Activated T-cell treated with anti-CD3 and anti-CD28 coated beads, Interleukin-2, amount 50 U/mL, for 24 hours (primary cell): Measurements from ENCODE around the gene DNAH1.
A peak's percentile ranks its signal among the peaks of the same experiment; 100 is the strongest.

Experiments used
- DNase-seq: peaks from one replicate; pipeline ENCODE4 v3.0.0-alpha.2; 2020
- H3K27ac Mint-ChIP-seq: 2 replicates; pipeline ENCODE4 v1.8.0; 2020; ENCODE audit warnings: mild to moderate bottlenecking, mixed read lengths
- H3K27me3 Mint-ChIP-seq: 2 replicates; pipeline ENCODE4 v1.8.0; 2020; ENCODE audit warnings: mixed read lengths
- H3K36me3 Mint-ChIP-seq: 2 replicates; pipeline ENCODE4 v1.8.0; 2020; ENCODE audit warnings: low read depth, mixed read lengths
- H3K4me1 Mint-ChIP-seq: 2 replicates; pipeline ENCODE4 v1.8.0; 2020; ENCODE audit warnings: low read depth, mixed read lengths
- H3K4me3 Mint-ChIP-seq: 2 replicates; pipeline ENCODE4 v1.8.0; 2020; ENCODE audit warnings: mild to moderate bottlenecking, moderate library complexity, mixed read lengths
- H3K9me3 Mint-ChIP-seq: 2 replicates; pipeline ENCODE4 v1.8.0; 2020; ENCODE audit warnings: mixed read lengths

DNAH1 gene

DNA sequence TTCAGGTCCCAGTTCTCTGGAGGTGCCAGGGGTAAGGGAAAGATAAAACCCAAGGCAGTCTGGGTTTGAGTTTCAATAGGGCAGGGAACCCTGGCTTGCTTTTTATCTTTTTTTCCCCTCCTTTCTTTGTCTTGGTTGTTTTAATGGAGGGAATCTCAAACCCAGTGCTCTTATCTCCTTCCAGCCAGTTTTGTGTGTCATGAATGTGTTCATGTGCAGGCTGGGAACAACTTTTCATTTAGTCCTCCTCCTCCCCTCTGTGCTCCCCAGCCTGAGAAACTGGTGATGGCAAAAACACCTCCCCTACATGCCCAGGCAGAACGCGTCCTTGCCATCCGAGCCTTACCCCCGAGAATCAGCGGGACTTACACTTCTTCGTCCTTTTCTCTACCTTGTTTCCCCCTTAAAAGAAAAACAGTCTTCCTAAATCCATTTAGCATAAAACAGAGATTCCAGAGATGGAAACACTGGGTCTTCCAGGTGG, 117.9 kb downstream of the DNAH1 start:
- H3K4me3 Mint-ChIP-seq, result no peak overlapping the region
- H3K36me3 Mint-ChIP-seq, result no peaks in the 10 kb centered on the region
- H3K27ac Mint-ChIP-seq, result no peak overlapping the region
- no peak for DNase-seq
- H3K27me3 Mint-ChIP-seq, result no peaks in the 10 kb centered on the region
- H3K4me1 Mint-ChIP-seq, result no peaks in the 10 kb centered on the region
- no peaks in the 10 kb centered on the region for H3K9me3 Mint-ChIP-seq

DNA sequence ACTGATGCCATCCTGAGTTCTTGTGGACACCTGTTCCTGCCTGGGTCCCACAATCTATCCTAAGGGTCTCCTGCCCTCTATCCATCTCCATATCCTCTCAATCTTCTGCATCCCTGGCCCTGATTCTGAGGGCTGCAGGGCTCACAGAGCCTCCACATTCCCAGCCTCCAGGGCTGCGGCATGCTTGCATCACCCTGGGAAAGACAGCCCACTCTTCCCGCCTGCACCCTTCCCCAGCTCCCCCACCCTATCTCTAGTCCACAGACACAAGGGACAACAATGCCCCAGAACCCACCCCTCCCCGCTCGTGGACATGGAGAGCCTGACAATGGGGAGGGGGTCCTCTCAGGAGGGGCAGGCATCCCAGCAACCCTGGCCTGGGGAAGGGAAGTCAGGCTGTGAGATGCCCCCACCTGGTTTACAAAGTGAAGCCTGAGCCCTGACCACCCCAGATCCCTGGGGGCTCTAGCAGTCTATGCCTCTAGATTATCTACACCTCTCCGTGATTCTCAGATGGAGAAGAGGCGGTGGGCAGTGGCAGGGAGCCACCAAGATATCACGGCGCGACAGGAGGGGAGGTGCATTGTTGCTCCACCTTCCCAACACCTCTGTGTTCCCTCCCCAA, 118.5 kb downstream of the DNAH1 start:
- Mint-ChIP-seq H3K9me3 (no peaks in the 10 kb centered on the region), H3K27ac (no peak overlapping the region), H3K4me3 (no peak overlapping the region), H3K36me3 (no peaks in the 10 kb centered on the region), H3K4me1 (no peaks in the 10 kb centered on the region), H3K27me3 (no peaks in the 10 kb centered on the region)
- DNase-seq, result peak; percentile 13

DNA sequence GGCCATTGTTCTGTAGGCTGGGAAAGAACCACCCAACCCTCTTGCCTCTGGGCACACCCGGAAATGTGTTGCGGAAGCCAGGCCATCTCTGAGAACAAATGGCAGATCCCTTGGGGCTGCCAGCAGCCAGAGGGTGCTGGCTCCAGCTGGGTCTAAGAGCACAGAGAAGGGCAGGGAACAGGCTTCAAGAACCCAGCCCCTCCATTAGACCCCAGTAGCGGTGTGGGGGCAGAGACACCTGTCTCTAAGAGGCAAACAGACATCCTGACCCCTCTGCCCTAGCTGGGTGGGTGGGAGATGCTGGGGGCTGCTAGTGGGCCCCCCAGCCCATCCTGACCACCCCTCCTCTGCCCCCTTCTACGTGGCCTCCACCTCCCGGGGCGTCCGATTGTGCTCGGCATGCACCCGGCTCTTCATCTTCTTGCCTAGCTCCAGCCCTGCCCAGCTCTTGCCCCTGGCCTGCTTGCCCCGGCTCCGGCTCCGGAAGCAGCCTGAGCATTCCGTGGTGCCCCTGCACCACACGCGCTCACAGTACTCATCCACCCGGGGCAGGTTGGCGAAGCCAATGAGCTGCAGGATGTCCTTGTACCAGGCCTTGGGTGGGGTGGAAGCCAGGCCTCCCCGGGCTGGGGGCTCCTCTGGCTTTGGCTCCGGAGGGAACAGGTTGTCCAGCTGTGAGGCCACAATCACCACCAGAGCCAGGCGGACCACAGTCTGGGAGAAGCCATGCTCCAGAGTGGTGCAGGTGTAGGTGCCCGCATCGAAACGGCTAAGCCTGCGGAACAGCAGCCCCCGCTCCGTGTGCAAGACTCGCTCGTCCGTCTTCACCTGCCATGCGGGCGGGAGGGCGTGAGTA, 119.4 kb downstream of the DNAH1 start:
- Mint-ChIP-seq H3K4me3 (no peak overlapping the region), H3K27ac (no peak overlapping the region), H3K4me1 (no peaks in the 10 kb centered on the region), H3K36me3 (no peaks in the 10 kb centered on the region), H3K27me3 (no peaks in the 10 kb centered on the region), H3K9me3 (no peaks in the 10 kb centered on the region)
- DNase-seq, result no peak

DNA sequence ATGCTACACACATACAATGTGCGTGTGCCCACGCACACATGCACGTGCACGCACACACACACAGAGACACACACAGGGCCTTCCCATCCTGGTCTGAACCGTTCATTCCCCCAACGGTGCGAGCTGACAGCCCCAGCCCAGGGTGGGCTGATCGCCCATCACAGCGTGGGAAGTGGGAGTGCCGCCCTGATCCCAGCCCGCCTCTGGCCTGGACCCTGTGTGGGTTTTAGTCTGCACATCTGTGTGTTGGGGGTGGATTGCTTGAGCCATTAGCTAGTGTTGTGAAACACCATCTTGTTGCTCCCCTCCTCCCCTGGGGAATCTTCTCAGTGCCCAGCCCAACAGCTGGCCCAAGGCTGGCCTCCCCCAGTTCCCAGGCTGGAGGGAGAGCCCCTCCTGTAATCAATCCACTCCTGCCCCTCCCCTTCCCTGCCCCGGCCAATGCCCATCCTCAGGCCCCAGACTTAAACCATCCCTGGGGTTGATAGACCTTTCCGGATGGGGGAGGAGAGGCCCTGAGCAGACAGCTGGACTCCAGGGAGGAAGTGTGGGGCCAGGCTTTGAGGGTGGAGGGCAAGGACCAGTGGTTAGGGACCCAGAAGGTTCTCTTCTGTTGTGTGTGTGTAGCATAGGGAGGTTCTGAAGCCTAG, 120.5 kb downstream of the DNAH1 start:
- Mint-ChIP-seq H3K36me3 (no peaks in the 10 kb centered on the region), H3K27ac (no peak overlapping the region), H3K9me3 (no peaks in the 10 kb centered on the region), H3K4me1 (no peaks in the 10 kb centered on the region), H3K4me3 (no peak overlapping the region), H3K27me3 (no peaks in the 10 kb centered on the region)
- DNase-seq, result no peak

DNA sequence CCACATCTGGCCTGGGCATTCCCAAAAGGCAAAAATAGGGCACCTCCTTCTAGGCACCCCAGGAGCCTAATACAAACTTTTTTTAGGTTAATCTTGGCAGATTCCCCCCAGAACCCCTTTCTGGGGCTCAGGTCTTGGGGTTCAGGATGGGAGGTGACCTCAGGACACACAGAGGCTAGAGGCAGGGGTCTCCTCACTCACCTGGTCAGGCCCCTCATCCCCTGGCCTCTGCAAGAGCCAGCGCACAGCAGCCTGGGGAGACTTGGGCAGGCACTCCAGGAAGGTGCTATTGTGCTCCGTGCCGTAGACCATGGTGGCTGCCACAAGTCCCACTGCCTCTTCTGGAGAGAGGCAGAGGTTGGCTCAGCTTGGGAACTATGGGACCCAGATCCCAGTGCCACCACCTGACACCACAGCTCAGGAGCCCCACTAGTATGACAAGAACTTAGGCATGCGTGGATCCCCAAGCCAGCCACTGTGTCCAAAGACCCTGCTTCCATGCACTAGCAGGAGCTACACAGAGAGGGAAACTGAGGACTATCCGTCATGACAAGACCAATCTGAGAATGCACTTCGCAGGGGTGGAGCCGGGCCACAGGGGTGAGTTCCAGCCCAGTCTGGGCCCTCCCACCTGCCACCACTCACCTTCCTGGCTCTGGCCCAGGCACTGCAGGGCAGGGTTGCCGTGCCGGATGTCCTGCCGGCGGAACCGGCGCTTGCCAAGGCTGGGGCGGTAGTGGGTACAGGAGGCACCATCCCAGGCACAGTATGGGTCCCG, 121.4 kb downstream of the DNAH1 start:
- Mint-ChIP-seq H3K36me3 (no peaks in the 10 kb centered on the region), H3K27ac (no peak overlapping the region), H3K4me1 (no peaks in the 10 kb centered on the region), H3K4me3 (no peak overlapping the region), H3K9me3 (no peaks in the 10 kb centered on the region), H3K27me3 (no peaks in the 10 kb centered on the region)
- DNase-seq, result no peak

DNA sequence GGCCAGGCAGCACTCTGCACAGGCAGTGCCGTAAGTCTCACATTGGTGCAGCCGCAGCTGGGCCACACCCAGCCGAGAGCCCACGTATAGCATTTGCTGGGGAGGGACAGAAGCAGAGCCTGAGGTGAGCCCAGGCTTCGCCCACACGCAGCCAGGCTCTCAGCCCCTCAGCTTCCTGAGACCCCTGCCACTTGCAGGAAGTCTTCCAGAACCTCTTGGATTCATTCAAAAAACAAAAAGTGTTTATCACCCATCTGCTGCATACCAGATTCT, 121.9 kb downstream of the DNAH1 start:
- H3K27me3 Mint-ChIP-seq, result no peaks in the 10 kb centered on the region
- no peak overlapping the region for H3K27ac Mint-ChIP-seq
- H3K4me3 Mint-ChIP-seq, result no peak overlapping the region
- H3K9me3 Mint-ChIP-seq, result no peaks in the 10 kb centered on the region
- no peak for DNase-seq
- no peaks in the 10 kb centered on the region for H3K36me3 Mint-ChIP-seq
- H3K4me1 Mint-ChIP-seq, result no peaks in the 10 kb centered on the region

DNA sequence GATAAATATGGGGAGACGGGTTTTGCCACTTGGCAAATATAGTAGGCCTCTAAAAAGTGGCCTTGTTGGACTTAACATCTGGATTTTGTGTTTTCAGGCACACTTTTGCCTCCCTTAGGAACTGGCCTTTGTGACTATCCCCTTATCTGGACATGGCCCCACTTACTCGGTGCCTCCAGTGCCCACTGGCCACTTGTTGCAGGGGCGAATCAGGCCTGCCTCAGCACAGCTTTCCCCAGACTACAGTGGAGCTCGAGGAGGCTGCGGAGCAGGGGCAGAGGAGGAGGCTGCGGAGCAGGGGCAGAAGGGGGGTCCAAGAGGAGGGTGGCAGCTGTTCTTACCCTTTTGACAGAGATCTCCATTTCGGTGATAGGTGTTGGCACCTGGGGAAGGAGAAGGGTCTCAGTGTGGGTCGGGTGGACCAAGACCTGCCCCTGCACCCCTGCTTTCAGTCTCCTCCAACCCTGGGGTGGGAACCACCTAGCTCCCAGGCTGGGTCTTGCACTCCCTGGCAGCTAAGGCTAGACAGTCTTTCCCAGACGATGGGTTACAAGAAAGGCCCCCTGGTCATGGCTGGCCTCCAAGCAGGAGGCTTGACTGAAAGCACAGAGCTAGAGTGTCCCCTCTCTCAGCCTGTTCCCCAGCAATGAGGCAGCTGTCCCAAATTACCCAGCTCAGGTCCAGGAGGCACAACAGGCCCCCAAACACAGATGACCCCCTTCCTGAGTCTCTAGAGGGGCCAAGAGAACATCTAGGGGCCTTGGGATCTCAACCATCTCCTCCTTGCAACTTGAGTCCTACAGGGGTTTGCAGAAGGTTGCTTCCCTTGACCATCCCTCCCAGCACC, 122.7 kb downstream of the DNAH1 start:
- H3K27ac Mint-ChIP-seq, result no peak overlapping the region
- H3K4me3 Mint-ChIP-seq, result no peak overlapping the region
- H3K9me3 Mint-ChIP-seq, result no peaks in the 10 kb centered on the region
- no peaks in the 10 kb centered on the region for H3K4me1 Mint-ChIP-seq
- no peaks in the 10 kb centered on the region for H3K27me3 Mint-ChIP-seq
- H3K36me3 Mint-ChIP-seq, result no peaks in the 10 kb centered on the region
- DNase-seq, result peak; percentile 9

DNA sequence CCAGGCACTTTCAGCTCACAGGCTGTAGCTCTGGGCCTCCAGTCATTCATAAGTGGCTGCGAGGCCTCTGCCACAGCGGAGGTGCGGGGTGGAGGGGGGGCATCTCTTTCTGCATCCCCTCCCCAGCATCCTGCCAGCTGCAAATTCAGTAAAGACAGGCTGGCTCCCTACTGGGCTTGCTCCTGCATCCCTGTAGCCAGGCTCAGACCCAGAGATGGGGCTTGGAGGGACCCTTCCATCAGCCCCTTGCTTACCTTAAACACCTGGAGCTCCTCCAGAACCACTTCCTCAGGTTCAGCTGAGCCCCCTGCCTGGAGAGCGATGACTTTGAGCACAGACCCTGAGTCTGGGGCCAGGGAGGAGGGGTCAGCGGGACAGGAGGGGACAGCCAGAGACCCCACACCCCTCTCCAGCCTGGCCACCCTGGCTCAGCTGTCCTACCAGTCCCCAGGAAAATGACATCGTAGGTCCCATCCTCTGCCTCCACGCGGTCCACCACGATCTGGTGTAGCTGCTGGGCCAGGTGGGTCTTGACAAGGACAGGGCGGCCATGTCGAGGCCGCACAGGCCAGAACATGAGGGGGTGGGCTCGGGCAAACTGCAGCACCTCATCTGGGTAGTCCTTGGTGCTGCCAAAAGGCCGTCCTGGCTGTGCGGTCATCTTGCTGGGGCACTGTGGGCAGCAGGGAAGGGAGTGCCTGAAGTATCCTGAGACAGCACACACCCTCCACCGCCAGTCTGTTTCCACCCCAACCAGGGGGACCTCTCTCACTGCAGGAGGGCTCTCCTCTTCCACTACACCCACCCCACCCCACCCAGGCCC, 123.5 kb downstream of the DNAH1 start:
- Mint-ChIP-seq H3K4me3 (no peak overlapping the region), H3K27ac (no peak overlapping the region), H3K9me3 (no peaks in the 10 kb centered on the region), H3K4me1 (no peaks in the 10 kb centered on the region), H3K36me3 (no peaks in the 10 kb centered on the region), H3K27me3 (no peaks in the 10 kb centered on the region)
- DNase-seq, result no peak

DNA sequence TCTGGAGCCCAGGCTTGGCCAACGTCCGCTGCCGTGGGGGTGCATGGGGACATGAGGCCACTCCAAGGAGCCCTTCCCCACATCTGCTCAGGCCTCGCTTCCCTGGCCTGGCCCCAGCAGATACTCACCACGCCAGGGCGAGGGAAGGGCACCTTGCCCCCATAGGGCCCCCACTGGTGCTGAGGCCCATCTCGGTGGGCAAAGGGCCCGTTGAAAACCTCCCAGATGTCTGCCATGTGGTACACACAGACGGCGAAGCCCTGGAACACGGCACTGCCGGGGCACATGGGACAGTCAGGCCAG, 124.1 kb downstream of the DNAH1 start:
- Mint-ChIP-seq H3K36me3 (no peaks in the 10 kb centered on the region), H3K4me1 (peaks cover 2% of the 10 kb centered on the region), H3K27ac (no peak overlapping the region), H3K9me3 (no peaks in the 10 kb centered on the region), H3K27me3 (no peaks in the 10 kb centered on the region), H3K4me3 (no peak overlapping the region)
- DNase-seq, result no peak

DNA sequence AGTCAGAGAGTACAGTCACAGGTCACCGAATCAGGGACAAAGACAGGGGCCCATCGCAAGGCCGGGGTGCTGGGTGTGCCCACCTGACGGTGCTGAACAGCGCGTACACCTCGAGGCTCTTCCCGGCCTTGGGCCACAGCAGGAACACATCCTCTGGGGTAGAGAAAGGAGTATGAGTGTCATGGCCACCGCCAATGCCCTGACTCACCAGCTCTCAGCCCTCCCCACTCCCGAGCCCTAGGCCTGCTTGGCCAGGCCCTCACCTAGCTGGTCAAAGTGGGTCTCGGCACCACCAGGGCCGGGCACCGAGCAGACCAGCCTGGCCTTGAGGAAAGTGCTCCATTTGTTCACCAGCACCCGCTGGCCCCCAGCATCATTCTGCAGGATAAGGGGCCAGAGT, 124.6 kb downstream of the DNAH1 start:
- Mint-ChIP-seq H3K4me3 (no peak overlapping the region), H3K36me3 (no peaks in the 10 kb centered on the region), H3K27me3 (no peaks in the 10 kb centered on the region), H3K4me1 (peaks cover 2% of the 10 kb centered on the region), H3K27ac (no peak overlapping the region), H3K9me3 (no peaks in the 10 kb centered on the region)
- DNase-seq, result no peak

DNA sequence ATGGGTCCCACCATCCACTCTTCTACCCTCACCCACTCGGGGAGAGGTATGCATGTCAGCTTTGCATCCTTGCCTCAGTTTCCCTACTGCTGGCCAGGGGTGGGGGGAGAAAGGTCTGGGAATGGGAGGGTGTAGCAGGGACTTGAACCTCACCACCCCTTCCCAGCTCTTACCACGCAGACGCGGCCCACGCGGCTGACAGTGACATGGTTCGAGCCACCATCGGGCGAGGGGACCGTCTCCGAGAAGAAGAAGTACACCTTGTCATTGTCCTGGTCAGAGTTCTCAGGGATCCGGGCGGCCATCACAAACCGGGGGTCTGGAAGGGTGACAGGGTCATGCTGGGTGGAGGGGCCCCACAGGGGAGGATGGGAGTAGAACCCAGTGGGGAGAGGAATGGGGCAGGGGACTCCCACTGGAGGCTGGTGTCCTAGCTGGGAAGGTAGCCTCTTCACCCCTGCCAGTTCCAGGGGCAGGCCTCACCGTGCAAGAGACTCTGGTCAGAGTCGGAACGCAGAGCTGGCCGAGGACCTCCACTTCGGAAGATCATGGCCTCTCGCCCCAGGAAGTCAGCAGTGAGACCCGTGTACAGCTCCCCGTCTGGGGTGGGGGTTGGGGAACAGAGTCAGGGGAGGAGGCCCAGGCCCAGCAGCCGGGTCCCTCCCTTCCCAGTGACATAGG, 125.1 kb downstream of the DNAH1 start:
- no peak overlapping the region for H3K27ac Mint-ChIP-seq
- H3K36me3 Mint-ChIP-seq, result no peaks in the 10 kb centered on the region
- H3K4me1 Mint-ChIP-seq, result peaks cover 2% of the 10 kb centered on the region
- no peak for DNase-seq
- H3K4me3 Mint-ChIP-seq, result no peak overlapping the region
- no peaks in the 10 kb centered on the region for H3K27me3 Mint-ChIP-seq
- H3K9me3 Mint-ChIP-seq, result no peaks in the 10 kb centered on the region

DNA sequence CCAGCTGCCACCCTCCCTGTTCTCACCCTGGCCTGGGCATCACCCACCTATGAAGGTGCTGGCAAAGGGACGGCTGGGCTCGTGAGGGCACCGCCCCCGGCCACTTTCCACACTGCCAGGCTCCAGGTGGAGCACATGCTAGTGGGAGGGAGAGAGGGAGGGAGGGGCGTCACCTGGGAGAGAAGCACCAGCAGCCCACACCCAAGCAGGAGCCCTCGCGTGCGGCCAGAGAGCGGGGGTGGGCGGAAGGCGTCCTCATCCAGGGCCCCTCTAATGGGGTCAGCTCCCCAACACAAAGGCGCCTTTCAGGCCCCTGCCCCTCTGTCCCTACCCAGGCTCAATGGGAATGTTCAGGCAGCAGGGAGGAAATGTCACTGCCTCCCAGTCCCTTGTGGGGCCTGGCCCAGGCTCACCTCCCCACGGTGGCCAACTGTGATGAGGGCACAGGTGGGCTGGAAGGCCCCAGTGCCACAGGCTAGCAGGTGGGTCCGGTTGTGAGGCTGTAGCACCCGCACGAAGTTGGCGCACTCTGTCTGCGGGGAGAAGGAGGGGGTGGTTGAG, 125.7 kb downstream of the DNAH1 start:
- Mint-ChIP-seq H3K4me1 (peaks cover 3% of the 10 kb centered on the region), H3K4me3 (no peak overlapping the region), H3K27me3 (no peaks in the 10 kb centered on the region), H3K36me3 (no peaks in the 10 kb centered on the region), H3K9me3 (no peaks in the 10 kb centered on the region), H3K27ac (no peak overlapping the region)
- DNase-seq, result no peak
